GM18517 (cell line): ENCODE results near the gene C10orf62.
"Not testable (repeated sequence)": the region's sequence is repeated elsewhere in the genome, so short reads cannot be mapped to it uniquely, and the experiment has no call there.

Source experiments
- ATAC-seq: cut with Tn5 transposase; IDR thresholded peaks from one replicate; pipeline ENCODE4 v1.9.1; 2021; ENCODE audit warnings: mild to moderate bottlenecking, moderate library complexity; ENCODE audit not compliant: unreplicated experiment

The C10orf62 gene

GRCh38 chr10:97564776-97565175, 24.7 kb upstream of the C10orf62 start:
- no peak for ATAC-seq

- no peak for ATAC-seq
Observed at GRCh38 chr10:97566336-97566996, 23.1 kb upstream of the C10orf62 start.

GRCh38 chr10:97567891-97568290, 21.6 kb upstream of the C10orf62 start:
- ATAC-seq: no peak

GRCh38 chr10:97570146-97570788, 19.3 kb upstream of the C10orf62 start:
- no peak for ATAC-seq

- ATAC-seq: no peak
Observed at GRCh38 chr10:97570789-97571471, 18.6 kb upstream of the C10orf62 start.

- no peak for ATAC-seq
Observed at GRCh38 chr10:97571622-97572021, 17.9 kb upstream of the C10orf62 start.

- no peak for ATAC-seq
Observed at GRCh38 chr10:97572214-97572989, 17.1 kb upstream of the C10orf62 start, which contains the start of gene ANKRD2. Gene ANKRD2 (plus strand): TSS chr10:97572779. CDS start chr10:97572789, 10 bp downstream.

GRCh38 chr10:97573021-97573420, 16.5 kb upstream of the C10orf62 start:
- ATAC-seq: no peak

- ATAC-seq: no peak
Observed at GRCh38 chr10:97573672-97574071, 15.8 kb upstream of the C10orf62 start.

- no peak for ATAC-seq
Observed at GRCh38 chr10:97574374-97575126, 15.0 kb upstream of the C10orf62 start.

- no peak for ATAC-seq
Observed at GRCh38 chr10:97575127-97575668, 14.3 kb upstream of the C10orf62 start.

- ATAC-seq: not testable (repeated sequence)
Observed at GRCh38 chr10:97576487-97576886, 13.0 kb upstream of the C10orf62 start.

GRCh38 chr10:97577701-97578100, 11.8 kb upstream of the C10orf62 start:
- ATAC-seq: no peak

GRCh38 chr10:97578171-97578844, 11.2 kb upstream of the C10orf62 start:
- ATAC-seq: no peak

GRCh38 chr10:97580421-97581367, 8.8 kb upstream of the C10orf62 start:
- ATAC-seq: no peak

- ATAC-seq: no peak
Observed at GRCh38 chr10:97582169-97582568, 7.4 kb upstream of the C10orf62 start.

GRCh38 chr10:97583476-97583875, 6.0 kb upstream of the C10orf62 start:
- ATAC-seq: no peak

GRCh38 chr10:97584060-97584797, 5.3 kb upstream of the C10orf62 start, which contains the start of gene HOGA1:
Gene HOGA1 (plus strand): TSS chr10:97584389. CDS start chr10:97584704, 315 bp downstream.
- no peak for ATAC-seq
